ENCODE data around the gene USP17L13.
"Not testable (repeated sequence)": the region's sequence is repeated elsewhere in the genome, so short reads cannot be mapped to it uniquely, and the experiment has no call there.

USP17L13 gene

GRCh38 chr4:9224596-9224995 is at the start of gene USP17L13:
TSS of gene USP17L13 (plus strand) at chr4:9224896. CDS start at chr4:9224896, 0 bp downstream.
- DNase-seq = not testable (repeated sequence)

- DNase-seq = not testable (repeated sequence)
Observed at GRCh38 chr4:9210357-9210756, 14.3 kb upstream of the USP17L13 start, which contains the start of gene USP17L10. TSS of gene USP17L10 (plus strand) at chr4:9210657. CDS start at chr4:9210657, 0 bp downstream.

- DNase-seq = not testable (repeated sequence)
Observed at GRCh38 chr4:9214701-9215100, 10.0 kb upstream of the USP17L13 start.

GRCh38 chr4:9215105-9215504 is 9.6 kb upstream of the USP17L13 start, which contains the start of gene USP17L11:
TSS of gene USP17L11 (plus strand) at chr4:9215405. CDS start at chr4:9215405, 0 bp downstream.
- DNase-seq = not testable (repeated sequence)

- not testable (repeated sequence) for DNase-seq
Observed at GRCh38 chr4:9219852-9220251, 4.8 kb upstream of the USP17L13 start, which contains the start of gene USP17L12. TSS of gene USP17L12 (plus strand) at chr4:9220152. CDS start at chr4:9220152, 0 bp downstream.

GRCh38 chr4:9230249-9230648 is 5.6 kb downstream of the USP17L13 start:
- not testable (repeated sequence) for DNase-seq

GRCh38 chr4:9234085-9234484 is 9.4 kb downstream of the USP17L13 start, which contains the start of gene USP17L15:
TSS of gene USP17L15 (plus strand) at chr4:9234385. CDS start at chr4:9234385, 0 bp downstream.
- DNase-seq = not testable (repeated sequence)

GRCh38 chr4:9238461-9238860 is 13.8 kb downstream of the USP17L13 start:
- DNase-seq = not testable (repeated sequence)

GRCh38 chr4:9243579-9243978 is 18.9 kb downstream of the USP17L13 start, which contains the start of gene USP17L17:
TSS of gene USP17L17 (plus strand) at chr4:9243879. CDS start at chr4:9243879, 0 bp downstream.
- not testable (repeated sequence) for DNase-seq

GRCh38 chr4:9247953-9248680 is 23.4 kb downstream of the USP17L13 start, which contains the start of gene USP17L18:
TSS of gene USP17L18 (plus strand) at chr4:9248630. CDS start at chr4:9248630, 0 bp downstream.
- peak; percentile 3 for DNase-seq

GRCh38 chr4:9253078-9253477 is 28.4 kb downstream of the USP17L13 start, which contains the start of gene USP17L19:
TSS of gene USP17L19 (plus strand) at chr4:9253378. CDS start at chr4:9253378, 0 bp downstream.
- DNase-seq = not testable (repeated sequence)

- not testable (repeated sequence) for DNase-seq
Observed at GRCh38 chr4:9257824-9258223, 33.1 kb downstream of the USP17L13 start, which contains the start of gene USP17L20. TSS of gene USP17L20 (plus strand) at chr4:9258124. CDS start at chr4:9258124, 0 bp downstream.

GRCh38 chr4:9262572-9262971 is 37.9 kb downstream of the USP17L13 start, which contains the start of gene USP17L21:
TSS of gene USP17L21 (plus strand) at chr4:9262872. CDS start at chr4:9262872, 0 bp downstream.
- DNase-seq = not testable (repeated sequence)

- DNase-seq = not testable (repeated sequence)
Observed at GRCh38 chr4:9267319-9267718, 42.6 kb downstream of the USP17L13 start, which contains the start of gene USP17L22. TSS of gene USP17L22 (plus strand) at chr4:9267619. CDS start at chr4:9267619, 0 bp downstream.

- peak; percentile 7 for DNase-seq
Observed at GRCh38 chr4:9271719-9272118, 47.0 kb downstream of the USP17L13 start.
